CD4-positive, CD25-positive, alpha-beta regulatory T cell (primary cell): ENCODE data around the gene TOLLIP. TPM values are rescaled to one million over a fixed set of nuclear protein-coding genes. Genes with fewer than 3 reads are reported as not detected.

Experiments
- ATAC-seq, 2 donors: fragments of 150-1000 bp; cut with Tn5 transposase; one replicate each; pipeline ENCODE4 v1.10.0; 2021; ENCODE audit warnings: low read depth in 2 of 2, moderate number of reproducible peaks in 2 of 2, moderate library complexity in 1 of 2
- DNase-seq, 3 donors: peaks; one replicate each; pipeline versions ENCODE4 v3.0.0 to v3.0.0-alpha.2; 2012 to 2022; ENCODE audit warnings: mixed read lengths in 1 of 3
- H3K27ac ChIP-seq: one replicate; pipeline ENCODE4 v1.7.0; 2013; ENCODE audit warnings: mild to moderate bottlenecking, low read length; ENCODE audit not compliant: insufficient read depth, poor library complexity, severe bottlenecking
- H3K27me3 ChIP-seq: one replicate; pipeline ENCODE4 v1.7.0; 2013; ENCODE audit warnings: low read length; ENCODE audit not compliant: control insufficient read depth, insufficient read depth
- H3K36me3 ChIP-seq: one replicate; pipeline ENCODE4 v1.7.0; 2013; ENCODE audit warnings: mild to moderate bottlenecking, low read length, moderate library complexity; ENCODE audit not compliant: control insufficient read depth, insufficient read depth
- H3K4me1 ChIP-seq: 2 replicates; pipeline ENCODE4 v1.7.0; 2013; ENCODE audit warnings: mild to moderate bottlenecking, low read length; ENCODE audit not compliant: insufficient read depth, control insufficient read depth, poor library complexity, severe bottlenecking
- H3K4me3 ChIP-seq: one replicate; pipeline ENCODE4 v1.7.0; 2013; ENCODE audit warnings: low read depth, mild to moderate bottlenecking, low read length, moderate library complexity
- H3K9me3 ChIP-seq, 2 experiments: 1 replicate in 1 of 2; 2 replicates in 1 of 2; pipeline ENCODE4 v1.7.0; 2013; ENCODE audit warnings: low read length in 2 of 2, mild to moderate bottlenecking in 1 of 2, moderate library complexity in 1 of 2; ENCODE audit not compliant: control insufficient read depth in 2 of 2
- H3K27ac Mint-ChIP-seq, 3 donors: one replicate each; pipeline ENCODE4 v1.8.0; 2020 to 2022; ENCODE audit warnings: mild to moderate bottlenecking in 3 of 3, mixed read lengths in 3 of 3, moderate library complexity in 2 of 3
- H3K27me3 Mint-ChIP-seq: one replicate; pipeline ENCODE4 v1.8.0; 2022; ENCODE audit warnings: mild to moderate bottlenecking, mixed read lengths
- H3K36me3 Mint-ChIP-seq: one replicate; pipeline ENCODE4 v1.8.0; 2020; ENCODE audit warnings: mixed read lengths
- H3K4me1 Mint-ChIP-seq, 4 donors: one replicate each; pipeline ENCODE4 v1.8.0; 2020 to 2022; ENCODE audit warnings: mixed read lengths in 4 of 4, mild to moderate bottlenecking in 1 of 4
- H3K4me3 Mint-ChIP-seq, 4 donors: one replicate each; pipeline ENCODE4 v1.8.0; 2020 to 2022; ENCODE audit warnings: mild to moderate bottlenecking in 4 of 4, mixed read lengths in 4 of 4, moderate library complexity in 3 of 4
- H3K9me3 Mint-ChIP-seq, 7 donors: one replicate each; pipeline ENCODE4 v1.8.0; 2020 to 2022; ENCODE audit warnings: mixed read lengths in 7 of 7, mild to moderate bottlenecking in 3 of 7, moderate library complexity in 2 of 7
- polyA plus RNA-seq, 4 donors: library from polyadenylated mRNA; unstranded; fragments of 300-500 nt; fragmentation: Illumina TruSeq; gene quantifications; one replicate each; pipeline ENCODE4 v1.2.3, GENCODE V29; 2021
- total RNA-seq: library from RNA; stranded (reverse); gene quantifications from one replicate; pipeline ENCODE4 v1.2.3, GENCODE V29; 2022

Gene TOLLIP
- total and polyA plus RNA-seq, 5 donors from 2014 or later = 25.3 to 60.0 (median 30.8) TPM

- Mint-ChIP-seq H3K9me3 (peaks cover 0 to 8% (median 1%) of the 10 kb centered on the region in 7 donors), H3K27ac (peak overlapping the region; percentile 76 to 91 (median 82)), H3K4me3 (peak overlapping the region; percentile 21 to 89 (median 87)), H3K4me1 (peaks cover 7 to 20% (median 13%) of the 10 kb centered on the region in 4 donors), H3K27me3 (no peaks in the 10 kb centered on the region), H3K36me3 (no peaks in the 10 kb centered on the region)
- peaks cover 0 to 6% of the 10 kb centered on the region in 2 experiments for H3K9me3 ChIP-seq
- DNase-seq = no peak
- H3K4me1 ChIP-seq = peaks cover 11% of the 10 kb centered on the region
- H3K27ac ChIP-seq = no peak overlapping the region
- H3K27me3 ChIP-seq = no peaks in the 10 kb centered on the region
- H3K36me3 ChIP-seq = no peaks in the 10 kb centered on the region
- H3K4me3 ChIP-seq = peak overlapping the region; percentile 70
- no peak for ATAC-seq
These were observed 25.9 kb upstream of the TOLLIP start for GRCh38 chr11:1335264-1335810.

DNA sequence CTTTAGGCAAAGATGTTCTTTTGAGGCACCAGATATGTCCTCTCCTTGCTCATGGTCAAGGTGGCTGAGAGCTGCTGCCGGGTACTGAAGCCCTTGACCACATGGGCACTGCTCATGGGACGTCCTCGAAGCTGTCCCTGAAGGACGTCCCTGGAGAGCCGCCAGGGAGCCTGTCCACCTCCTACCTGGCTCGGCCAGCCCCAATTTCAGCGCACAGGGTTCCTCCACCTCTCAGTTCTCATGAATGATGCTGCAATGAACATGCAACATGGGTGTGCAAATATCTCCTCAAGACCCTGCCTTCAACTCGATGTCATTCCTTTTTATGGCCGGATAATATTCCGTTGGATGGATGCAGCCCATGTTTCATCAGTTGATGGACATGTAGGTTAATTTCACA, 24.4 kb upstream of the TOLLIP start:
- Histone ChIP-seq H3K27me3 (no peaks in the 10 kb centered on the region), H3K36me3 (no peaks in the 10 kb centered on the region), H3K4me3 (no peak overlapping the region), H3K4me1 (peaks cover 11% of the 10 kb centered on the region), H3K9me3 (peaks cover 3 to 6% of the 10 kb centered on the region in 2 experiments), H3K27ac (no peak overlapping the region)
- ATAC-seq (no peak), DNase-seq (no peak)
- no peaks in the 10 kb centered on the region for H3K27me3 Mint-ChIP-seq
- peak overlapping the region in 1 of 4 donors; percentile 15 for H3K4me3 Mint-ChIP-seq
- H3K9me3 Mint-ChIP-seq = peaks cover 0 to 8% (median 1%) of the 10 kb centered on the region in 7 donors
- no peaks in the 10 kb centered on the region for H3K36me3 Mint-ChIP-seq
- peak overlapping the region in 1 of 3 donors; percentile 43 for H3K27ac Mint-ChIP-seq
- peaks cover 7 to 20% (median 14%) of the 10 kb centered on the region in 4 donors for H3K4me1 Mint-ChIP-seq

DNA sequence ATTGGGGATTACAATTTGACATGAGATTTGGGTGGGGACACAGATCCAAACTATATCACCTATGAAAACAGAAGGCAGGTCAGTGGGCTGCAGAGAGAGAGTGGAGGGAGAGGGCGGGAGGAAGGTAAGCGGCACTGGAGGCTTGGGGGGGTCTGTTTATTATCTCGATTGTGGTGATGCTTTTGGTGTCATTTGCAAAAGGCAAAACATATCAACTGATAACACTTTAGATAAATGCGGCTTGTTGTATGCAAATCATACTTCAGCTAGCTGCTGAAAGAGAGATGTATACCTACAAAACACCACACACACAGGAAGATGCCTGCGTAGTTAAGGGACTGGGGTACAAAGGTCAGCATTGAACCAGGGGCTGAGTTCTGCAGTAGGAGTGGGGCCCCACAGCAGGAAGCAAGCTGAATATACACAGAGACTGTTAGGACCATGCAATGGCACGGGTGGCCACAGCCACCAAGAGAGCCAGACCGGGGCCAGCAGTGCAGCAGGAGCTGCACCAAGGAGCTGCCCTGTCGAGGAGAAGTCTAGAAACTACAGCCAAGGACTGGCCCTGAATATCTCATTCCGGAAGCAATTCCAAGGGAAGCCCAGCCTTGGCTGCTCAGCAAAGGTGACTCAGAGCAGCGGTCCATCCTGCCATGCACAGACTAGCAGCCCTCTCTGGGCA, 23.8 kb upstream of the TOLLIP start:
- Mint-ChIP-seq H3K4me1 (peaks cover 7 to 22% (median 14%) of the 10 kb centered on the region in 4 donors), H3K27ac (peak overlapping the region in 1 of 3 donors; percentile 43)

DNA sequence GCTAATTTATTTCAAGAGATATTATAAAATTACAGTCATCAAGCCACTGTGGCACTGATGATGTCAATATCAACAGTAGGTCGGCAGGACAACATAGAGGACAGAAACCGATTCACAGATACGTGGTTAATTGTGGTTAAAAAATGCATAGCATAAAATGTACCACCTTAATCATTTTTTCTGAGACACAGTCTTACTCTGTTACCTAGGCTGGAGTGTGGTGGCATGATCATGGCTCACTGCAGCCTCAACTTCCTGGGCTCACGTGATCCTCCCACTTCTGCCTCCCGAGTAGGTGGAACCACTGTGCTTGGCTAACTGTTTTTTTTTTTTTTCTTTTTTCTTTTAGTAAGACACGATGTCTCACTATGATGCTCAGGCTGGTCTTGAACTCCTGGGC, 21.0 kb upstream of the TOLLIP start:
- Histone ChIP-seq H3K4me3 (no peak overlapping the region), H3K27ac (no peak overlapping the region), H3K4me1 (peaks cover 5% of the 10 kb centered on the region), H3K9me3 (peaks cover 0 to 13% of the 10 kb centered on the region in 2 experiments), H3K27me3 (peaks cover 3% of the 10 kb centered on the region), H3K36me3 (no peaks in the 10 kb centered on the region)
- no peak for ATAC-seq
- Mint-ChIP-seq H3K4me1 (peaks cover 2 to 25% (median 13%) of the 10 kb centered on the region in 4 donors), H3K27ac (no peak overlapping the region), H3K36me3 (no peaks in the 10 kb centered on the region), H3K9me3 (peaks cover 0 to 13% (median 4%) of the 10 kb centered on the region in 7 donors), H3K4me3 (no peak overlapping the region), H3K27me3 (no peaks in the 10 kb centered on the region)
- no peak for DNase-seq

More for the DNA sequence above, 23.8 kb upstream of the TOLLIP start:
- Mint-ChIP-seq H3K27me3 (no peaks in the 10 kb centered on the region), H3K36me3 (no peaks in the 10 kb centered on the region), H3K9me3 (peaks cover 0 to 8% (median 0%) of the 10 kb centered on the region in 7 donors), H3K4me3 (peak overlapping the region in 1 of 4 donors; percentile 2)
- H3K27ac ChIP-seq = no peak overlapping the region
- ATAC-seq (no peak), DNase-seq (no peak)
- H3K9me3 ChIP-seq = peaks cover 3 to 8% of the 10 kb centered on the region in 2 experiments
- no peak overlapping the region for H3K4me3 ChIP-seq
- H3K36me3 ChIP-seq = no peaks in the 10 kb centered on the region
- H3K4me1 ChIP-seq = peaks cover 11% of the 10 kb centered on the region
- H3K27me3 ChIP-seq = no peaks in the 10 kb centered on the region

- peaks cover 3% of the 10 kb centered on the region for H3K27me3 ChIP-seq
- peak overlapping the region; percentile 44 to 99 (median 81) for H3K27ac Mint-ChIP-seq
These were observed 17.6 kb upstream of the TOLLIP start for GRCh38 chr11:1327064-1327460.

GRCh38 chr11:1326435-1327063, 17.1 kb upstream of the TOLLIP start:
- peaks cover 3% of the 10 kb centered on the region for H3K27me3 ChIP-seq
- H3K27ac ChIP-seq = peak overlapping the region; percentile 62
- no peaks in the 10 kb centered on the region for H3K4me1 ChIP-seq
- Mint-ChIP-seq H3K36me3 (no peaks in the 10 kb centered on the region), H3K27ac (peak overlapping the region; percentile 44 to 99 (median 81)), H3K9me3 (peaks cover 0 to 14% (median 4%) of the 10 kb centered on the region in 7 donors), H3K4me1 (peaks cover 3 to 24% (median 17%) of the 10 kb centered on the region in 4 donors), H3K4me3 (peak overlapping the region; percentile 69 to 91 (median 82)), H3K27me3 (peaks cover 11% of the 10 kb centered on the region)
- no peaks in the 10 kb centered on the region for H3K36me3 ChIP-seq
- DNase-seq = peak in 2 of 3 donors; percentile 40 to 66
- peak overlapping the region; percentile 66 for H3K4me3 ChIP-seq
- peak; percentile 85 to 88 for ATAC-seq
- H3K9me3 ChIP-seq = peaks cover 0 to 13% of the 10 kb centered on the region in 2 experiments

More at GRCh38 chr11:1327064-1327460, 17.6 kb upstream of the TOLLIP start:
- H3K36me3 ChIP-seq = no peaks in the 10 kb centered on the region
- H3K4me1 ChIP-seq = no peaks in the 10 kb centered on the region
- Mint-ChIP-seq H3K36me3 (no peaks in the 10 kb centered on the region), H3K9me3 (peaks cover 0 to 14% (median 4%) of the 10 kb centered on the region in 7 donors), H3K27me3 (peaks cover 6% of the 10 kb centered on the region), H3K4me1 (peaks cover 3 to 24% (median 17%) of the 10 kb centered on the region in 4 donors), H3K4me3 (peak overlapping the region in 3 of 4 donors; percentile 69 to 84 (median 80))
- DNase-seq = no peak
- peak overlapping the region; percentile 66 for H3K4me3 ChIP-seq
- ATAC-seq = no peak
- peaks cover 0 to 13% of the 10 kb centered on the region in 2 experiments for H3K9me3 ChIP-seq
- H3K27ac ChIP-seq = peak overlapping the region; percentile 62

- Histone ChIP-seq H3K27ac (no peak overlapping the region), H3K36me3 (no peaks in the 10 kb centered on the region), H3K4me3 (no peak overlapping the region), H3K9me3 (peaks cover 0 to 9% of the 10 kb centered on the region in 2 experiments), H3K27me3 (peaks cover 3% of the 10 kb centered on the region), H3K4me1 (no peaks in the 10 kb centered on the region)
- Mint-ChIP-seq H3K4me3 (no peak overlapping the region), H3K27me3 (peaks cover 17% of the 10 kb centered on the region), H3K27ac (no peak overlapping the region), H3K36me3 (peaks cover 4% of the 10 kb centered on the region), H3K4me1 (peaks cover 7 to 21% (median 13%) of the 10 kb centered on the region in 4 donors), H3K9me3 (peaks cover 0 to 14% (median 4%) of the 10 kb centered on the region in 7 donors)
- DNase-seq (no peak), ATAC-seq (no peak)
These were observed 14.3 kb upstream of the TOLLIP start for GRCh38 chr11:1323774-1324173.
